GM21515 (cell line): ENCODE measurements around the gene TRIM63.
A peak's percentile ranks its signal among the peaks of the same experiment; 100 is the strongest.

Experiments
- ATAC-seq: cut with Tn5 transposase; IDR thresholded peaks from one replicate; pipeline ENCODE4 v1.9.1; 2021; ENCODE audit not compliant: unreplicated experiment

TRIM63 gene

GRCh38 chr1:26058052-26058595, 9.3 kb downstream of the TRIM63 start:
- no peak for ATAC-seq

DNA sequence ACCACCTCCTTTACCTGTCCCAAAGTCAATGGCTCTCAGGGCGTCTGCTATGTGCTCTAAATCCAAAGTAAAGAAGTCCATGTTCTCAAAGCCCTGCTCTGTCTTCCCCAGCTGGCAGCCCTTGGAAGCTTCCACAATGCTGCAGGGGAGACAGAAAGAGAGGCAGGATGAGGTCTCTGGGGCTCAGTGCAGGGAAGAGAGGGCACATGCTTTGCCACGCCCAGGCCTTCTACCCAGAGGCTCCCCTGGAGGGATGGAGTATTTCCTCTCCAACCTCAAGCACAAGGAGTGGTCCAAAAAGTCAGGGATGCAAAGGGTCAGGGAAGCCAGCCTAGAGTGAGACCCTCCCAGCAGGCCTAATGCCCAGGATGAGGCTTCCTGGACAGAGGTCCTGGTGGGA, 10.2 kb downstream of the TRIM63 start:
- ATAC-seq: no peak

DNA sequence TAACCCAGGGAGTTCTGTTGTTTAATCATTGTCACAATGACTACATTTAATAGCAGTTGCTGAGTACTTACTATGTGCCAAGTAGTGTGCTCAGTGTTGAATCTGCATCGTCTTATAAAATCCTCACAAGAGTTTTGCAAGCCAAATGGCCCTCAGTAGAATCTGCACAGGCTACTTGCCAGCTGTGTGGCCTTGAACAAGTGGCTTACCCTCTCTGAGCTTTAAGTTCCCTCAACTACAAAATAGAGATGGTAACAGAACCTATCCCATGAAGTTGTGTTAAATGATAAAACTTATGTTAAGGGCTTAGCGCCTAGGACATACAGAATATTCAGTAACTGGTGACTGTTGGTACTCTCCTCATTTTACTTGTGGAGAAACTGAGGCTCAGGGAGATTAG, 12.4 kb downstream of the TRIM63 start:
- ATAC-seq: no peak

DNA sequence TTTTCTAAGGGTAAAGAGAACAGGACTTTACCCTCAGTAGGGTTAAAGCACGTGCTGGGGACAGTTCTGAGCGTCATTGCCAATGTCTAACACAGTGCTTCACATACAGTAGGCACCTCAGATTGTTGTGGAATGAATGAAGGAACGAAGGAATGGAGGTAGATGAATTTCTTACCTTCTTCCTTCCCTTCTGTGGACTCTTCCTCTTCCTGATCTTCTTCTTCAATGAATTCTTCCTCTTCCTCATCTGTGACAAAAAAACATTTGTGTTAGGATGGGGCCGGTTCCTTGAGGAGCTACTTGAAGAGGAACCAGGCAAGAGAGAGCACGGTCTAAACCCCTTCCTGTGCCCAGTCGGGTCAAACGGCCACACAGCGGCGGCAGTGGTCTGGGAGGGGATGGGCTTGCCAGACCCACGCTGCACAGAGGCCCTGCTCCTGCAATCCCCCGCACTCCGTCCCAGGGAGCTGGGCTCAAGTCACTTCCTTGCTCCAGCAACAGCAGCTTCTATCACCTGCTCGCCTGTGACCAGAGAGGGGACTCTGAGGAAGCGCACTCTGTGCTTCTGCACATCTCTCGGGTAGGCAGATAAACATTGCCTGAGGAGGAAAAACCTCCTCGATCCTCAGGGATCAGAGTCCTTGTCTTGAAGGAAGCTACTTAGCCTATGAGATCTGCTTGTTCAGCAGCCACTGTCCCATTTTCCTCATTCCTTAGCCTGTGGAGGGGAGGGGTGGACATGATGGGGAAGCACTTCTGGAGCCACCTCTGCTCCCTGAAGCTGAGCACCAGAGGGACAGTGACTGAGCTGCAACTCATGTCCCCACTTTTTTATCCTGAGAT, 13.5 kb downstream of the TRIM63 start:
- ATAC-seq: no peak

GRCh38 chr1:26050248-26050640, 17.2 kb downstream of the TRIM63 start:
- ATAC-seq: no peak

- no peak for ATAC-seq
Measured at GRCh38 chr1:26049531-26050247, 17.7 kb downstream of the TRIM63 start.

DNA sequence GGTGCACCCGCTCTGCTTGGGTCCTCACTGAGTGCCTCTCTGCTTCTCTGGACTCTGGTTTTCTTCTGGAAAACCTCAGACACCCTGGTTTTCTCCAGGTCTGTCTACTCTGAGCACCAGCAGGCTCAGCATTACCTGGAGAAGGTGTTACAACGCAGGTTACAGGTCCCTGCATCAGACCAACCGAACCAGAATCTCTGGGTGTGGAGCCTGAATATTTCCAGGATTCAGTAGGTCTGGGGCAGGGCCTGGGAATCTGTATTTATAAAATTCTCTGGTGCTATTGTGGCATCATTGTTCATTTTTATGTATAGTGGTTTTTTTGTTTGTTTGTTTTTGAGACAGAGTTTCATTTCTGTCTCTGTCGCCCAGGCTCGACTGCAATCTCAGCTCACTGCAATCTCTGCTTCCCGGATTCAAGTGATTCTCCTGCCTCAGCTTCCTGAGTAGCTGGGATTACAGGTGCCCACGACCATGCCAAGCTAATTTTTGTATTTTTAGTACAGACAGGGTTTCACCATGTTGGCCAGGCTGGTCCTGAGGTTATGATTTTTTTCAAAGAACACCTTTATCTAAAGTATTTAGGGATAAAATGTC, 20.1 kb downstream of the TRIM63 start:
- no peak for ATAC-seq

GRCh38 chr1:26046246-26047095, 21.0 kb downstream of the TRIM63 start:
- ATAC-seq: no peak

GRCh38 chr1:26045722-26046245, 21.6 kb downstream of the TRIM63 start, which contains the start of gene SLC30A2:
Gene SLC30A2 (minus strand): TSS chr1:26046118. CDS start chr1:26045896, 222 bp downstream.
- ATAC-seq: no peak

DNA sequence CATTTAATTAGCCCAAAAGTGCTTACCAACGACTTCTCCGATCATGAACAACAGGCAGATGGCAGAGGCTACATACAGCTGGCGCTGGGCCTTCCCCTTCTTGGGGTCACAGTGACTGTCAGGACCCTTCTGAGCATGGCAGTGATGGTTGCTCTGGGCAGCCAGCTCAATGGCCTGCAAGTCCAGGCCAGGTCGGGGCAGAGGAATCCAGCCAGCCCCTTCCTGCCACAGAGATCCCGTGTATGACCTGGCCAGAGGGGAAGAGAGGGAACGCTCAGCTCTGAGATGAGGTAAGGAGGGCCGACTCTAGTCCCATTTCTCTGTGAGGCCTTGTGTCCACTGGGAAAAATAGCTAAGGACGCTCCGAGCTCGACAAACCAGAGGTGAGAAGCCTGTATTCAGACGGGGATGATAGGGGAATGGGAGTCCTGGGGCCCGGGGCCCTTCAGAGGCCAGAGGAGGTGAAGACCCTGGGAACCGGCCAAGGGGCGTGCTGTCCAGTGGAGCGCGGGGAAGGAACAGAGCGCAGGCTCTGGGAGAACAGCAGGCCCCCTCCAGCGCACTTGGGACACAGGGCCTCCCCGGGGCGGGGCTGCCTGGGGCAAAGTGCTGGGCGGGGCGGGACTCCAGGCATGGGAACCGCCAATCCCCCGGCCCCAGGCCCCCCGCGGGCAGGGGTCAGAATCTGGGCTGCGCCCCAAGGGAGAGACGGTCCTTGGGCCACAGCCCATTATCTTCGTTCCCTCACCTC, 22.3 kb downstream of the TRIM63 start:
- no peak for ATAC-seq

DNA sequence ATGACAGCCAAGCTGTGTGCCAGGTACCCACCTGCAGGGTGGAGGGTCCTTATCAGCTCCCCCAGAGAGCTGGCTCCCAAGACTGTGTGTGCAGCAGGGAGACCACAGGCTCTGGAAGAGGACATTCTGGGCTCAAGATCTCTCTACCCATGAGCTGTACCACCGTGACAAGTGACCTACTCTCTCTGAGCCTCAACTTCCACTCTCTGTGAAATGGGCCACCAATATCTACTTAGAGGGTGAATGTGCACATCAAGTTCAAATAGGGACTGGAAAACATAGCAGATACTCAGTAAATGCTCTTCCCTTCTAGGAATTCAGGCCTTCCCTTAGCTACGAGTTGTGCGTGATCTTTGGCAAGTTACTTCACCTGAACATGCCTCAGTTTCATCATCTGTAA, 23.0 kb downstream of the TRIM63 start:
- no peak for ATAC-seq

GRCh38 chr1:26043765-26044164, 23.7 kb downstream of the TRIM63 start:
- ATAC-seq: no peak

- no peak for ATAC-seq
Measured at GRCh38 chr1:26041978-26042377, 25.5 kb downstream of the TRIM63 start.

GRCh38 chr1:26041401-26041800, 26.0 kb downstream of the TRIM63 start:
- ATAC-seq: no peak

GRCh38 chr1:26038904-26039303, 28.5 kb downstream of the TRIM63 start:
- no peak for ATAC-seq

DNA sequence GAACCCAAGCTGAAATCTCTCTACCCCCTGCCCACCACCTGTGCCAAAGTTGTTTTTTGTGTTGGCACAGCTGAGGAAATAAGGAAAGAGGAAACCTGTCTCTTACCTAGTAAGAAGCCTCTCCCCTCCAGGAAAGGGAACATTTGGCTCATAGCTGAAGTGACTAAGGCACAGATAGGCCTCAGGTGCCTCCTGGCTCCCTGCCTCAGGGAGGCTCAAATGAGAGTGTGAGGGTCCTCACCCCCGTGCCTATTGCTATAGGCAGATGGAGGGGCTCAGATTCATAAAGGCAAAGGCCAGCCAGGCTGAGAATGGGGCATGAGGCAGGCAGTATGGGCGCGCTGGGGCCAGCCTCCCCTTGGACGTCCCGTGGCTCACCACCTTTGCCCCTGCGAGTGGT, 29.0 kb downstream of the TRIM63 start:
- ATAC-seq: no peak

DNA sequence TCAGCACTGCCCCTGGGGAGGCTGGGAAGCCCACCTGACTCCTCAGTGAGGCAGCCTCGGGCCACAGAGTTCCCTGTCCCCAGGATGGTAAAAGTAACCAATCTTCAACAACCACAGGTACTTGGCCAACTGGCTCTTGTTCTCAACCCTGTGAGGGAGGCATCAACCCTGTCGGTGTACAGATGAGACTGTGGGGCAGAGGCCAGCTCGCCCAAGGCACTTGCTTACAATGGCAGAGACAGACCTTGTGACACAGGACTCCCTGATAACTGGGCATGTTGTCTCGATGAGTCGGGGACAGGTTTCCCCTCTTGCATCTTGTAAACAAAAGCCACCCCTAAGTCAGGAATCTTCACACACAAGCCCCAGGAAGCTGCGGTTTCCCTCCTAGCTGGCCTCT, 29.5 kb downstream of the TRIM63 start:
- ATAC-seq: no peak

DNA sequence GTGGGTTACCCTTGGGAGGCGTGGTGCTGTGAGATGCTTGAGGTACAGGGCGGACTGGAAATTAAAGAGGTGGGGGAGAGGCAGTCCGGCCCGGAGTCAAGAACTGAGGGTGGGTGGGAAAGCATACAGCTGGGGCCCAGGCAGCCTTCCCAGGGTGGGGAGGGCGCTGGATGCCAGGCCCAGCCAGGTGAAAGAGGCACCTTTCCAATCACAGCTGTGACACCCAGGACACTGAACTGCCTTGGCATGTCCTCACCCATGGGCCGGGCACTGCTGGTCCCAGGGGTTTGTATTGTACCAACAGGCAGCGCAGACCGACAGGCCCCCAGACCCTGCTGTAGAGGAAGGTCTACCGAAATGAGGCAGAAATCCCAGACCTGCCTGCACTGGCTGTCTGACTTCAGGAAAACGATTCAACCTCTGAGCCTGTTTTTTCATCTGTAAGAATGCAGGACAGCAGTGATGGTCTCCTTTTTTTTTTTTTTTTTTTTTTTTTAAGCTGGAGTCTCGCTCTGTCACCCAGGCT, 30.6 kb downstream of the TRIM63 start:
- no peak for ATAC-seq

- ATAC-seq: peak; percentile 64
Measured at GRCh38 chr1:26035959-26036755, 31.3 kb downstream of the TRIM63 start.
